Measurements from ENCODE around the gene RAI14. TPM values are rescaled to one million over a fixed set of nuclear protein-coding genes. Genes with fewer than 3 reads are reported as not detected.

RAI14 gene
- total RNA-seq, 1 experiment from 2014 or later: 23.6 TPM

DNA sequence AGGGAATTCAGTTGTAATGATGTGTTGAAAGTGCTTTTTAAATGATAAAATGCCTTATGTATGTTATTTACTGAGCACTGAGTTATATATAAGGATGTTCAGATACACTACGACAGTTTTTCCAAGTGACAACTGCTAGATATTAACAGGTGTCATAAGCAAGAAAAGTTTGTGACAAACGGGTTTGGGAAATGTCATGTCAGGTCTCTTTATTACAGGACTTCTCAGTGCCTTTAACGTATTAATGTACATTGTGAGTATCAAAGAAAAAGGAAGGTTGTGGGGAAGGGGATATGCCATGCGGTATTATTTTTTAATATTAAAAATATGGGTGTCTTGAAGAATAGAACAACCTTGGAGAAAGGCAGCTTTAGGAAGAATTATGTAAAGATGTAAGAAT, 56.4 kb downstream of the RAI14 start:
- Histone ChIP-seq H3K36me3 (ENCODE audit: insufficient read depth, low read length, poor library complexity, severe bottlenecking) (no peaks in the 10 kb centered on the region), H3K4me1 (ENCODE audit: insufficient read depth, low read length, poor library complexity, severe bottlenecking) (peaks cover 10% of the 10 kb centered on the region), H3K27me3 (replicated peaks; ENCODE audit: insufficient read depth, low read depth, low read length, poor library complexity) (no peaks in the 10 kb centered on the region), H3K9me3 (ENCODE audit: low read depth, low read length, poor library complexity, severe bottlenecking) (no peaks in the 10 kb centered on the region), H3K27ac (ENCODE audit: low read depth, low read length, poor library complexity, severe bottlenecking) (no peak overlapping the region), H3K4me3 (ENCODE audit: low read depth, low read length, poor library complexity, severe bottlenecking) (no peak overlapping the region)
- ChIA-PET POLR2A (ENCODE audit: low non-redundant PET) (no interaction called here), CTCF (no interaction called here)
- TF ChIP-seq, protein P1, sequence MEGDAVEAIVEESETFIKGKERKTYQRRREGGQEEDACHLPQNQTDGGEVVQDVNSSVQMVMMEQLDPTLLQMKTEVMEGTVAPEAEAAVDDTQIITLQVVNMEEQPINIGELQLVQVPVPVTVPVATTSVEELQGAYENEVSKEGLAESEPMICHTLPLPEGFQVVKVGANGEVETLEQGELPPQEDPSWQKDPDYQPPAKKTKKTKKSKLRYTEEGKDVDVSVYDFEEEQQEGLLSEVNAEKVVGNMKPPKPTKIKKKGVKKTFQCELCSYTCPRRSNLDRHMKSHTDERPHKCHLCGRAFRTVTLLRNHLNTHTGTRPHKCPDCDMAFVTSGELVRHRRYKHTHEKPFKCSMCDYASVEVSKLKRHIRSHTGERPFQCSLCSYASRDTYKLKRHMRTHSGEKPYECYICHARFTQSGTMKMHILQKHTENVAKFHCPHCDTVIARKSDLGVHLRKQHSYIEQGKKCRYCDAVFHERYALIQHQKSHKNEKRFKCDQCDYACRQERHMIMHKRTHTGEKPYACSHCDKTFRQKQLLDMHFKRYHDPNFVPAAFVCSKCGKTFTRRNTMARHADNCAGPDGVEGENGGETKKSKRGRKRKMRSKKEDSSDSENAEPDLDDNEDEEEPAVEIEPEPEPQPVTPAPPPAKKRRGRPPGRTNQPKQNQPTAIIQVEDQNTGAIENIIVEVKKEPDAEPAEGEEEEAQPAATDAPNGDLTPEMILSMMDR (conservative IDR thresholded peaks at IDR 0.05; ENCODE audit: low read depth, low read length): no peak
- TF ChIP-seq EZH2 (IDR thresholded peaks at IDR 0.05; ENCODE audit: borderline replicate concordance, low read depth, low read length, poor library complexity, severe bottlenecking): no peak
- intact Hi-C loops (cut with micrococcal nuclease; ENCODE audit: unreplicated experiment): no loop called here
- no TSS peak for BruUV-seq (replicated peaks)
- DNase-seq (ENCODE audit: low spot score): no peak

DNA sequence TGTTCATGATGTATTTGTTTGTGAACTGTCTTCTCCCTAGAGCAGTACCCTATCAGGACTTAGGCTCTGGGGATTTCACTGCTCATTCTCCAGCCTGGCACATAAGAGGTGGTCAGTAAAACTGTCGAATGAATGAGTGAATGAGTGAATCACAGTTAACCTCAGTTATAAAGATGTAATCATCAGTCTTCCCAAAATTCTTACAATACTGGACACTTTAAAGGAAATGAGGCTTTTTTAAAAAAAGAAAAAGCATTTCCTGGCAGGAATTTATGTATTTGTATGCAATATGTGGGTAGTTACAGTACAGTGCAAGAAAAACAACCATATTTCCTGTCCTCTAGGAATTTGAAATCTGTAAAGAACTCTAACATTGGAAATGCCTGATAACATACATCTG, 59.6 kb downstream of the RAI14 start:
- DNase-seq (ENCODE audit: low spot score): no peak
- TF ChIP-seq, protein P1 (conservative IDR thresholded peaks at IDR 0.05; ENCODE audit: low read depth, low read length): no peak
- TF ChIP-seq EZH2 (IDR thresholded peaks at IDR 0.05; ENCODE audit: borderline replicate concordance, low read depth, low read length, poor library complexity, severe bottlenecking): no peak
- POLR2A ChIA-PET (ENCODE audit: low non-redundant PET): no interaction called here
- intact Hi-C loops (cut with micrococcal nuclease; ENCODE audit: unreplicated experiment): no loop called here
- H3K27ac ChIP-seq (ENCODE audit: low read depth, low read length, poor library complexity, severe bottlenecking): no peak overlapping the region
- no peaks in the 10 kb centered on the region for H3K9me3 ChIP-seq (ENCODE audit: low read depth, low read length, poor library complexity, severe bottlenecking)
- H3K36me3 ChIP-seq (ENCODE audit: insufficient read depth, low read length, poor library complexity, severe bottlenecking): no peaks in the 10 kb centered on the region
- BruUV-seq (replicated peaks): no TSS peak
- peaks cover 6% of the 10 kb centered on the region for H3K4me1 ChIP-seq (ENCODE audit: insufficient read depth, low read length, poor library complexity, severe bottlenecking)
- no peak overlapping the region for H3K4me3 ChIP-seq (ENCODE audit: low read depth, low read length, poor library complexity, severe bottlenecking)
- H3K27me3 ChIP-seq (replicated peaks; ENCODE audit: insufficient read depth, low read depth, low read length, poor library complexity): no peaks in the 10 kb centered on the region
- CTCF ChIA-PET: no interaction called here

DNA sequence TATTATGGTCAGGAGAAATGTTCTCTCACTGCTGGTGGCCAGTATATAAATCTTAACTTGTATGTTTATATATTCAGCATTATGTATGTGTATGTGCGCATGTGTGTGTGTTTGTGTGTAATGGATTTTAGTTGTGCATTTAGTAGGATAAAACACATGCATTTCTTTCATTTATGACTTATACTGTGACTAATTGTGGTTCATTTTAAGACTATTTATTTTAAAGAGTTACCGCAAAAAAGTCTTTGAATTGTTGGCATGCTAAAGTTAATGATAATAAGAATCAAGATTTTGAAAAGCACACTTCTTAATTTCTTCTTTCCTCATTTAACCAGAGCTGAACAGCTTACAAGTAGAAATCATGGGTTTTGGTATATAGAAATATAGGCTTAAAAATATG, 60.9 kb downstream of the RAI14 start:
- ChIA-PET CTCF (no interaction called here), POLR2A (ENCODE audit: low non-redundant PET) (no interaction called here)
- no peak overlapping the region for H3K27ac ChIP-seq (ENCODE audit: low read depth, low read length, poor library complexity, severe bottlenecking)
- H3K9me3 ChIP-seq (ENCODE audit: low read depth, low read length, poor library complexity, severe bottlenecking): no peaks in the 10 kb centered on the region
- no peak for DNase-seq (ENCODE audit: low spot score)
- H3K4me3 ChIP-seq (ENCODE audit: low read depth, low read length, poor library complexity, severe bottlenecking): no peak overlapping the region
- TF ChIP-seq, protein P1 (conservative IDR thresholded peaks at IDR 0.05; ENCODE audit: low read depth, low read length): no peak
- no peak for TF ChIP-seq EZH2 (IDR thresholded peaks at IDR 0.05; ENCODE audit: borderline replicate concordance, low read depth, low read length, poor library complexity, severe bottlenecking)
- H3K4me1 ChIP-seq (ENCODE audit: insufficient read depth, low read length, poor library complexity, severe bottlenecking): peaks cover 6% of the 10 kb centered on the region
- intact Hi-C loops (cut with micrococcal nuclease; ENCODE audit: unreplicated experiment): no loop called here
- H3K36me3 ChIP-seq (ENCODE audit: insufficient read depth, low read length, poor library complexity, severe bottlenecking): no peaks in the 10 kb centered on the region
- H3K27me3 ChIP-seq (replicated peaks; ENCODE audit: insufficient read depth, low read depth, low read length, poor library complexity): no peaks in the 10 kb centered on the region
- BruUV-seq (replicated peaks): no TSS peak

All from A673 (cell line).